ENCODE data around the gene PLPP3.

DNA sequence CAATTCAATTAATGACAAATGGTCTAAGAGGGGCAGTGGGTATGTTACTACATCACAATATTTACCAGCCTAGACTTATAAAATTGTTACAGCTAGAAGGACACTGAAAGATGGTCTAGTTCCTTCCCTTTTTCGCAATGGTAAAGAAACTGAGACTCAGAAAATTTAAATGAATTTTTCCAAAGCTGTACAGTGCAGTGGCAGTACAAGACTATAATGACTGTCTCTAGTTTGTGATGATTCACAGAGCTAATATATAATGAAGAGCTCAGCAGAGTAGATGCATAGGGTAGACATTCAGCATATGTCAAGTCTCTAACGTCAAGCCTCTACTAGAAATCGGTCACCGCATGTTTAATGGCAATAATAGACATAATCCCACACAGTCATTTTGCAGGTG lies 4.6 kb downstream of the PLPP3 start:
- TF ChIP-seq GATA2 (IDR thresholded peaks at IDR 0.05; ENCODE audit: low read depth, low read length) (no peak), GATA3 (IDR thresholded peaks at IDR 0.05; ENCODE audit: low read depth, low read length) (no peak)
